ENCODE measurements around the gene UCK2. TPM values are rescaled to one million over a fixed set of nuclear protein-coding genes. Genes with fewer than 3 reads are reported as not detected.

UCK2 gene
- total and polyA plus RNA-seq, 2 of the 8 experiments (the other 6 are each of a cell fraction or from before 2014, with no cell fraction given) = 103 to 109 TPM

GRCh38 chr1:165954940-165955339 lies 127.5 kb downstream of the UCK2 start (continued):
- TF ChIP-seq HDAC2 (IDR thresholded peaks at IDR 0.05; ENCODE audit: borderline replicate concordance in 1 of 2, low read depth in 2 of 2, low read length in 2 of 2) (no peak), USF2 (IDR thresholded peaks at IDR 0.05; ENCODE audit: low read length) (no peak), RXRA (IDR thresholded peaks at IDR 0.05; ENCODE audit: insufficient read depth, low read depth, low read length) (no peak)

All from H1 (cell line).